ENCODE results near the gene GALNT16.
"Not testable (repeated sequence)": the region's sequence is repeated elsewhere in the genome, so short reads cannot be mapped to it uniquely, and the experiment has no call there.

The GALNT16 gene

DNA sequence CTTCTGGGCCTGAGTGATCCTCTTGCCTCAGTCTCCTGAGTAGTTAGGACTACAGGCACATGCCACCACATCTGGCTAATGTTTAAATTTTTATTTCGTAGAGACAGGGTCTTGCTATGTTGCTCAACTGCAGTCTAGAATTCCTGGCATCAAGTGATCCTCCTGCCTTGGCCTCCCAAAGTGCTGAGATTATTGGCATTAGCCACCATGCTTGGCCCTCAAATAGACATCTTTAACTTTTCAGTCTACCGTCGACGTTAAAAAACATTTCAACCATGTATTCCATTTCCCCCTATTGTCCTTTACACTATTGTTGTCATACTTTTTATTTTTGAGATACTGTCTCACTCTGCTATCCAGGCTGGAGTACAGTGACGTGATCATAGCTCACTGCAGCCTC is 115.8 kb downstream of the GALNT16 start:
- no peak for DNase-seq (ENCODE audit: low read depth in 1 of 2, low spot score in 1 of 2)

DNA sequence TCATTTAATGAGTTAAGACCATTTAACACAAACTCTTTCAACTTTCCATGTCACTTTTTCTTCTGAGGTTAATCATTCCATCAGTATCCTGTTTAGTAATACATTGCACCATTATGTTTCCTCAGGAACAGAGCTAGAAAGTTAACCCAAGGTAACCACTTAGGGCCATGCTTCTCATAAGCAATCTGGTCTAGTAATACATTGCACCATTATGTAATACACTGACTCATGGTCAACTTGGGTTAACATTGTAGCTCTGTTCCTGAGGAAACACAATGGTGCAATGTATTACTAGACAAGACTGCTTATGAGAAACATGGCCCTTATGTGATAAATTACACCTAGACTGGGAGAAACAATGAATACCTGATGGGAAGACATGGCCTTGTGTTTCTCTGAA is 116.5 kb downstream of the GALNT16 start:
- peak; percentile 33 to 62 for DNase-seq (ENCODE audit: low read depth in 1 of 2, low spot score in 1 of 2)
- Histone ChIP-seq H3K27ac (replicated peaks) (peak overlapping the region; percentile 35), H3K4me3 (replicated peaks; ENCODE audit: insufficient read depth, low read length) (no peak overlapping the region), H3K27me3 (ENCODE audit: insufficient read depth, poor library complexity, severe bottlenecking) (no peaks in the 10 kb centered on the region)
- TF ChIP-seq SPI1 (IDR thresholded peaks at IDR 0.05; ENCODE audit: borderline replicate concordance, low read depth) (no peak), POLR2AphosphoS5 (IDR thresholded peaks at IDR 0.05; ENCODE audit: low read depth) (no peak)

More for the DNA sequence above, 115.8 kb downstream of the GALNT16 start:
- Histone ChIP-seq H3K27me3 (ENCODE audit: insufficient read depth, poor library complexity, severe bottlenecking) (no peaks in the 10 kb centered on the region), H3K4me3 (replicated peaks; ENCODE audit: insufficient read depth, low read length) (no peak overlapping the region), H3K27ac (replicated peaks) (no peak overlapping the region)
- TF ChIP-seq, protein P1, sequence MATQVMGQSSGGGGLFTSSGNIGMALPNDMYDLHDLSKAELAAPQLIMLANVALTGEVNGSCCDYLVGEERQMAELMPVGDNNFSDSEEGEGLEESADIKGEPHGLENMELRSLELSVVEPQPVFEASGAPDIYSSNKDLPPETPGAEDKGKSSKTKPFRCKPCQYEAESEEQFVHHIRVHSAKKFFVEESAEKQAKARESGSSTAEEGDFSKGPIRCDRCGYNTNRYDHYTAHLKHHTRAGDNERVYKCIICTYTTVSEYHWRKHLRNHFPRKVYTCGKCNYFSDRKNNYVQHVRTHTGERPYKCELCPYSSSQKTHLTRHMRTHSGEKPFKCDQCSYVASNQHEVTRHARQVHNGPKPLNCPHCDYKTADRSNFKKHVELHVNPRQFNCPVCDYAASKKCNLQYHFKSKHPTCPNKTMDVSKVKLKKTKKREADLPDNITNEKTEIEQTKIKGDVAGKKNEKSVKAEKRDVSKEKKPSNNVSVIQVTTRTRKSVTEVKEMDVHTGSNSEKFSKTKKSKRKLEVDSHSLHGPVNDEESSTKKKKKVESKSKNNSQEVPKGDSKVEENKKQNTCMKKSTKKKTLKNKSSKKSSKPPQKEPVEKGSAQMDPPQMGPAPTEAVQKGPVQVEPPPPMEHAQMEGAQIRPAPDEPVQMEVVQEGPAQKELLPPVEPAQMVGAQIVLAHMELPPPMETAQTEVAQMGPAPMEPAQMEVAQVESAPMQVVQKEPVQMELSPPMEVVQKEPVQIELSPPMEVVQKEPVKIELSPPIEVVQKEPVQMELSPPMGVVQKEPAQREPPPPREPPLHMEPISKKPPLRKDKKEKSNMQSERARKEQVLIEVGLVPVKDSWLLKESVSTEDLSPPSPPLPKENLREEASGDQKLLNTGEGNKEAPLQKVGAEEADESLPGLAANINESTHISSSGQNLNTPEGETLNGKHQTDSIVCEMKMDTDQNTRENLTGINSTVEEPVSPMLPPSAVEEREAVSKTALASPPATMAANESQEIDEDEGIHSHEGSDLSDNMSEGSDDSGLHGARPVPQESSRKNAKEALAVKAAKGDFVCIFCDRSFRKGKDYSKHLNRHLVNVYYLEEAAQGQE (IDR thresholded peaks at IDR 0.05; ENCODE audit: insufficient replicate concordance, low read depth): no peak
- TF ChIP-seq, protein P2, sequence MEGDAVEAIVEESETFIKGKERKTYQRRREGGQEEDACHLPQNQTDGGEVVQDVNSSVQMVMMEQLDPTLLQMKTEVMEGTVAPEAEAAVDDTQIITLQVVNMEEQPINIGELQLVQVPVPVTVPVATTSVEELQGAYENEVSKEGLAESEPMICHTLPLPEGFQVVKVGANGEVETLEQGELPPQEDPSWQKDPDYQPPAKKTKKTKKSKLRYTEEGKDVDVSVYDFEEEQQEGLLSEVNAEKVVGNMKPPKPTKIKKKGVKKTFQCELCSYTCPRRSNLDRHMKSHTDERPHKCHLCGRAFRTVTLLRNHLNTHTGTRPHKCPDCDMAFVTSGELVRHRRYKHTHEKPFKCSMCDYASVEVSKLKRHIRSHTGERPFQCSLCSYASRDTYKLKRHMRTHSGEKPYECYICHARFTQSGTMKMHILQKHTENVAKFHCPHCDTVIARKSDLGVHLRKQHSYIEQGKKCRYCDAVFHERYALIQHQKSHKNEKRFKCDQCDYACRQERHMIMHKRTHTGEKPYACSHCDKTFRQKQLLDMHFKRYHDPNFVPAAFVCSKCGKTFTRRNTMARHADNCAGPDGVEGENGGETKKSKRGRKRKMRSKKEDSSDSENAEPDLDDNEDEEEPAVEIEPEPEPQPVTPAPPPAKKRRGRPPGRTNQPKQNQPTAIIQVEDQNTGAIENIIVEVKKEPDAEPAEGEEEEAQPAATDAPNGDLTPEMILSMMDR (IDR thresholded peaks at IDR 0.05; ENCODE audit: insufficient read depth, low read length): no peak
- no peak for TF ChIP-seq SPI1 (IDR thresholded peaks at IDR 0.05; ENCODE audit: borderline replicate concordance, low read depth)
- TF ChIP-seq GABPA (IDR thresholded peaks at IDR 0.05; ENCODE audit: low read depth): no peak
- no peak for TF ChIP-seq POLR2AphosphoS5 (IDR thresholded peaks at IDR 0.05; ENCODE audit: low read depth)

DNA sequence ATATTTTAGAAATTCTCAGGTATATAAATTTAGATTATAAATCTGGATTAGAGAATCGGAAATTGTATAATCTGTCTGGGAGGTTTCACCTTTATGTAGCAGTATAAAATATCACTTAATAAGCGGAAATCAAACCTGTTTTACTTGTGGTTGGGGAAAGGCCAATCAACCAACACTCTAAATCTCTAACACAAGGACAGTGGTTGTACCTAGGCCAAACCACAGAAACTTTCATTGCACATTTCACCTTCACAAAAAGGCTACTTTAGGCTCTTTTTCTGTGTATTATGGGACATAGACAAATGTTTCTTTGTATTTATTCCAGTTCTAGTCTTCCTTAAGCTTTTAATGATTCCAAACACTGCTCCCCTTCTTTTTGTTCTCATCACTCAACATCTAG is 118.3 kb downstream of the GALNT16 start:
- Histone ChIP-seq H3K27ac (replicated peaks) (no peak overlapping the region), H3K27me3 (ENCODE audit: insufficient read depth, poor library complexity, severe bottlenecking) (no peaks in the 10 kb centered on the region), H3K4me3 (replicated peaks; ENCODE audit: insufficient read depth, low read length) (no peak overlapping the region)
- TF ChIP-seq, protein P2 (IDR thresholded peaks at IDR 0.05; ENCODE audit: insufficient read depth, low read length): no peak
- TF ChIP-seq GABPA (IDR thresholded peaks at IDR 0.05; ENCODE audit: low read depth) (no peak), POLR2AphosphoS5 (IDR thresholded peaks at IDR 0.05; ENCODE audit: low read depth) (no peak), SPI1 (IDR thresholded peaks at IDR 0.05; ENCODE audit: borderline replicate concordance, low read depth) (no peak)
- TF ChIP-seq, protein P1 (IDR thresholded peaks at IDR 0.05; ENCODE audit: insufficient replicate concordance, low read depth): no peak
- DNase-seq (ENCODE audit: low read depth in 1 of 2, low spot score in 1 of 2): no peak

DNA sequence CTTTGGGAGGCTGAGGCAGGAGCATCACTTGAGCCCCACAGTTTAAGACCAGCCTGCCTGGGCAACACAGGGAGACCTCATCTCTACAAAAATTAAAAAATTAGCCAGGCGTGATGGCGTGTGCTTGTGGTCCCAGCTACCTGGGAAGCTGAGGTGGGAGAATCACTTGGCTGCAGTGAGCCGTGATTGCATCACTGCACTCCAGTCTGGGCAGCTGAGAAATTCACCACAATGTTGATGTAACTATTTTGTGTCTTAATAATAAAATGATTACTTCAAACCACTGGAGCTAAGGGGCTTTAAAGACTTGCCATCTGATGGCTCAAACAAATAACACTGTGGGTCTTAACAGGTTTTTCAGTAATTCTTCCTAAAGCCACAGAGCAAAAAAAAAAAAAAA is 127.4 kb downstream of the GALNT16 start:
- Histone ChIP-seq H3K27me3 (ENCODE audit: insufficient read depth, poor library complexity, severe bottlenecking) (no peaks in the 10 kb centered on the region), H3K27ac (replicated peaks) (no peak overlapping the region), H3K4me3 (replicated peaks; ENCODE audit: insufficient read depth, low read length) (no peak overlapping the region)
- TF ChIP-seq POLR2AphosphoS5 (IDR thresholded peaks at IDR 0.05; ENCODE audit: low read depth) (no peak), SPI1 (IDR thresholded peaks at IDR 0.05; ENCODE audit: borderline replicate concordance, low read depth) (no peak), GABPA (IDR thresholded peaks at IDR 0.05; ENCODE audit: low read depth) (no peak)
- TF ChIP-seq, protein P2 (IDR thresholded peaks at IDR 0.05; ENCODE audit: insufficient read depth, low read length): no peak
- TF ChIP-seq, protein P1 (IDR thresholded peaks at IDR 0.05; ENCODE audit: insufficient replicate concordance, low read depth): no peak
- DNase-seq (ENCODE audit: low read depth in 1 of 2, low spot score in 1 of 2): no peak

DNA sequence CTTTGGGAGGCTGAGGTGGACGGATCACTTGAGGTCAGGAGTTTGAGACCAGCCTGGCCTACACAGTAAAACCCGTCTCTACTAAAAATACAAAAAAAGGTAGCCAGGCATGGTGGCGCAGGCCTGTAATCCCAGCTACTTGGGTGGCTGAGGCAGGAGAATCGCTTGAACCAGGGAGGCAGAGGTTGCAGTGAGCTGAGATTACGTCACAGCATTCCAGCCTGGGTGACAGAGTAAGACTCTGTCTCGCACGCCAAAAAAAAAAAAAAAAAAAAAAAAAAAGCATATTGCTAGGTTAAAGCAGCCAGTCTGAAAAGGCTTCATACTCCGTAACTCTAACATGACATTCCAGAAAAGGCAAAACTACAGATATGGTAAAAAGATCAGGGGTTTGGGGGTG is 131.4 kb downstream of the GALNT16 start:
- not testable (repeated sequence) for H3K4me3 ChIP-seq (replicated peaks; ENCODE audit: insufficient read depth, low read length); DNase-seq (ENCODE audit: low read depth in 1 of 2, low spot score in 1 of 2); H3K27ac ChIP-seq (replicated peaks); H3K27me3 ChIP-seq (ENCODE audit: insufficient read depth, poor library complexity, severe bottlenecking)
